Activated CD4-positive, alpha-beta T cell treated with anti-CD3 and anti-CD28 coated beads, Interleukin-2, Interleukin-6, amounts not matched to agents 100 ng/mL and 50 ng/mL, durations not matched to agents 16 hours and 8 hours (primary cell): ENCODE measurements around the gene APOL3.
"Not testable (repeated sequence)": the region's sequence is repeated elsewhere in the genome, so short reads cannot be mapped to it uniquely, and the experiment has no call there.

Experiments used
- DNase-seq: peaks from one replicate; pipeline ENCODE4 v3.0.0-alpha.2; 2020

Gene APOL3

DNA sequence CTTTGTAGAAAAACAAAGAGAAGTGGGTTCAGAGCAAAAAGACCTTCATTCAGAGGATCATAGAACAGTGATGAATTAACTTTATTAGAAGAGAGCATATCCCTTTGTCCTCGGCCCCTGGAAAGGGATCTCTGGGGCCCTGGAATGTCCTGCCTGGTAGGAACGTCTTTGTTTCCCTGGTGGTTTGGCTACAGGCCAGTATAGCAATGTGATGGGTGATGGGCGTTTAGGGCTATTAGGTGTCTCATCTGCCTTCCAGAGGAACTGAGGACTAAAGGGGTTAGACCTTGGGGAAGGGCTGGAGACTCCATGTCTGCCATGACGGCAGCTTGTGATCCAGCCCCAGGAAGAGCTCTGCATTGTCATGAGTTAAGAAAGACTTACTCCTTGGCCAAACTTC is 32.0 kb upstream of the APOL3 start:
- DNase-seq: no peak

- DNase-seq: no peak
Observed at GRCh38 chr22:36191106-36191836, 30.7 kb upstream of the APOL3 start.

DNA sequence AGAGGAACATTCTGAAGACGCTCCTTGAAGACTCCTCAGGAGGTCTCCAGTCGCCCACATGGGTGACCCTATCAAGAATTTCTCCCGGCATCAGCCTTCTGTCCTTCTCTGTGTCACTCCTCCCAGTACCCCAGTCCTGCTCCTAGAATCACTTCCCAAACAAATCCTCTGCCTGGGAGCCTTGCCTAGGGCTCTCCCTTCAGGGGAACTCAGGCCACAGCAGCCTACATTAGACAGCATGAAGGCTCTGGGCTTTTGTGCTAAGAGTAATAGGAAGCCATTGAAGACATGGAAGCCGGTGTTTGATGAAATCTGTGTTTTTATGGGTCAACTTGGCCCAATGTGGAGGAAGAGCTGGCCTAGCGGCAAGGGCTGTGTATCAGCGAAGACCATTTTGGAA is 27.3 kb upstream of the APOL3 start:
- DNase-seq: not testable (repeated sequence)

- DNase-seq: no peak
Observed at GRCh38 chr22:36185828-36186624, 25.5 kb upstream of the APOL3 start.

- DNase-seq: no peak
Observed at GRCh38 chr22:36184433-36185025, 24.0 kb upstream of the APOL3 start.

- DNase-seq: no peak
Observed at GRCh38 chr22:36183446-36183845, 22.9 kb upstream of the APOL3 start.

- DNase-seq: no peak
Observed at GRCh38 chr22:36182857-36183256, 22.3 kb upstream of the APOL3 start.

GRCh38 chr22:36182056-36182455 is 21.5 kb upstream of the APOL3 start:
- no peak for DNase-seq

GRCh38 chr22:36180928-36181327 is 20.4 kb upstream of the APOL3 start:
- no peak for DNase-seq

DNA sequence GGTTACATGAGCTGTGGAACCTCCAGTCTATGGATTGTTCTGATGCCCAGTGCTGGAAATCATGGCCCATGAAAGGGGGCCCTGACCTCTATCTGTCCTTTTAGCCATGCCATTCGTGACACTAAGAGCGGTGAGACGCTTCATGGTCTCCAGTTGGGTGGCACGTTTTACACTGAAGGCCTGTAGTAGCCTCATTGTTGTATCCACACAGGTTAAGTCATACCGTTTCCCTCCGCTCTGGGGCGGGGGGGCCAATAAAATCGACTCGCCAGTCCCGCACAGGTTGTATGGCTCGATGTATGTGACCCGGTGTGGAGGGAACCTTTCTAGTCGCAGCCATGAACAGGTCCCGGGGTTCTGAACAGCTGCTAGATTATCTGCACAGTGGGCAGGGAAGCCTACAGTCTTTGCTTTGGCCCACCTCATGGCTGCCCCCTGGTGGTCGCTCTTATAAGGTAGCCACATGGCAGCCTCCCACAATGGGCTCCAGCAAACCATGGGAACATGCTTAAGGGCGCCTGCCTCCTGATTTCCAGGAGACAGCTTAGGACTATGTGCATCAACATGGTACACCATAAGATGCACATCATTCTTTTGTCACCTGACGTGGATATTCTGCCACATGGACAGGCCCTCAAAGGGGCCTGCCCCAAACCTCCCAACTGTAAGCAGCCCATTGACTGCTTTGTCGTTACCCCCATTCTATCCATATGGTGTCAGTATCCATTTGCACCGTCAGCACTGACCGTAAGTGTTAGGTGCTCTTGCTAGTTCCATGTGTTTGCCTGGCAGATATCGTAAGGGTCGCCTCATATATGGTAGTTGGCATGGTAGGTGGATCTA is 19.7 kb upstream of the APOL3 start:
- peak; percentile 86 for DNase-seq

- no peak for DNase-seq
Observed at GRCh38 chr22:36177160-36177559, 16.6 kb upstream of the APOL3 start.

DNA sequence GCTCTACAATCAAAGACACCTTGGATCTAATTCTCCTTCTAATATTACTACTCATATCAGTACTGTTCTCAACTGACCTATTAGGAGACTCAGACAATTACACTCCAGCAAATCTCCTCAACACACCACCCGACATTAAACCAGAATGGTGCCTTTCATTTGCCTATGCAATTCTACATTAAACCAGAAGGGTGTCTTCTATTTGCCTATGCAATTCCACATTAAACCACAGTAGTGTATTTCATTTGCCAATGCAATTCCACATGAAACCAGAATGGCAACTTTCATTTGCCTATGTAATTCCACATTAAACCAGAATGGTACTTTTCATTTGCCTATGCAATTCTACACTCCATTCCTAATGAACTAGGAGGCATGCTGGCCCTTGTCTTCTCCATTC is 15.3 kb upstream of the APOL3 start:
- DNase-seq: no peak

- DNase-seq: no peak
Observed at GRCh38 chr22:36171941-36172340, 11.4 kb upstream of the APOL3 start.

GRCh38 chr22:36166518-36167220 is 6.1 kb upstream of the APOL3 start:
- DNase-seq: no peak

GRCh38 chr22:36166086-36166485 is 5.5 kb upstream of the APOL3 start:
- DNase-seq: no peak

- no peak for DNase-seq
Observed at GRCh38 chr22:36165141-36165540, 4.6 kb upstream of the APOL3 start.

DNA sequence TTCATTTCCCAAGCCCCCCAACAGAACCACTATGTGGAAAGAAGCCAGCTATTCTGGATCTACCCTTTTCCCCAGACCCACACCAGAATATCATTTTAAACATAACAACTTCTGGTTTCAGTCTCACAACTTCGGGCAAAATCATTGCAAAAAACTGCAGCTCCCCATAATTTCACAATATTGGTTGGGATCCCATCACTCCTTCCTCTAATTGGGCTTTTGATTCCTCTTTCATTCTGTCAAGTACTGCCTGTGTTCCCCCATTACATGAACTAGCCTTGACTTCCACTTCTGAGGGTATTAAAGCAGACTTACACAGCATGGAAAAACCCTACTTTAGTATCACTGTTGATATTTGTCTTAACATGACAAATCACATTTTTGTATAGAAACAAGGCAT is 4.1 kb upstream of the APOL3 start:
- no peak for DNase-seq

- DNase-seq: no peak
Observed at GRCh38 chr22:36163497-36163896, 2.9 kb upstream of the APOL3 start.

- peak; percentile 44 for DNase-seq
Observed at GRCh38 chr22:36162127-36163034, 1.8 kb upstream of the APOL3 start.

DNA sequence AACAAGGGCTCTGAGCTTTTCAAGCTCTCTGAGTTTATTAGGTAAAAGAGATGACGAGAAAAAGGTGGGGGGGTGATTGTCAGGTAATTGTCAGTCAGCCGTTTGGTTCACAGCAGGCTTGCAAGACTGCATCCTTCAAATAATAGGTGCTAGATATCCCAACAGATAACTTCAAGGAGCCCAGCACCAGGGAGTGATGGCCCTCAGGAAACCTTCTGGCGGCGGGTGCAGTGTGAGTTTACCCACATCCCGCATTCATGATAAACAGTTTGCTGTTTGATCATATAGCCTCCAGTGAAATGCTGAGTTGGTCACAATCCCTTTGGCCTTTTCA is 1.2 kb upstream of the APOL3 start:
- DNase-seq: not testable (repeated sequence)
